Chondrocyte (in vitro differentiated cells): ENCODE data around the gene LILRB3. TPM values are rescaled to one million over a fixed set of nuclear protein-coding genes. Genes with fewer than 3 reads are reported as not detected.
"Not testable (repeated sequence)": the region's sequence is repeated elsewhere in the genome, so short reads cannot be mapped to it uniquely, and the experiment has no call there.

Experiments used
- DNase-seq: peaks from one replicate; pipeline ENCODE4 v3.0.0; 2021; ENCODE audit warnings: mixed read lengths, low spot score
- H3K27ac Mint-ChIP-seq: one replicate; pipeline ENCODE4 v1.8.0; 2021; ENCODE audit warnings: mild to moderate bottlenecking, moderate library complexity, mixed read lengths; ENCODE audit not compliant: unreplicated experiment
- H3K27me3 Mint-ChIP-seq: 2 replicates; pipeline ENCODE4 v1.8.0; 2021; ENCODE audit warnings: low read depth, mixed read lengths
- H3K36me3 Mint-ChIP-seq: 2 replicates; pipeline ENCODE4 v1.8.0; 2021; ENCODE audit warnings: low read depth, mixed read lengths
- H3K4me1 Mint-ChIP-seq: 2 replicates; pipeline ENCODE4 v1.8.0; 2021; ENCODE audit warnings: low read depth, mild to moderate bottlenecking, mixed read lengths
- H3K4me3 Mint-ChIP-seq: one replicate; pipeline ENCODE4 v1.8.0; 2021; ENCODE audit warnings: mild to moderate bottlenecking, moderate library complexity, mixed read lengths; ENCODE audit not compliant: unreplicated experiment
- H3K9me3 Mint-ChIP-seq: 2 replicates; pipeline ENCODE4 v1.8.0; 2021; ENCODE audit warnings: low read depth, mixed read lengths
- total RNA-seq: library from RNA; stranded (reverse); gene quantifications from 3 replicates; pipeline ENCODE4 v1.2.1, GENCODE V29; 2021
- TF ChIP-seq, protein P1 (sequence below): fragments of 200-600 bp; sonication (generic); IDR thresholded peaks from 2 replicates; pipeline ENCODE4 v1.5.0; 2021; ENCODE audit warnings: antibody characterized with exemption, mild to moderate bottlenecking, moderate library complexity

The LILRB3 gene
- total RNA-seq, 1 donor from 2014 or later, result not detected

DNA sequence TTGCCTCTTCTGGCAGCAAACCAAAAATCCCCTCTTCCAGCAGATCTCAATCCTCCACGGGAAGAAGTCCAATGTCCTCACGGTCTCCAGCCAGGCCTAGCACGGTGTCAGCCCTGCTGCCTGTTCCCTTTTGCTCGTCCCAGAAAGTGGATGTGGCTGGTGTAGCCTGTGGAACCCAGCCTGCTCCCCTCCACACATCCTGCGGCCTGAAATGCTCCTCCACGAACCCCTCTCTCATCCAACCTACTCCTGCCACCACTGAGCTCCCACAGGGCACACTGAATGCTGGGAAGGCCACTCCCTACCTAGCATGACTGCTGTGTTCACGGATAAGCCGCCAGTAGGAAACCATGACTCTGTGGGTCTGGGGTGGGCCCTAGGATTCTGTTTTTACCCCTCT lies 36.5 kb downstream of the LILRB3 start:
- Mint-ChIP-seq H3K4me1 (peaks cover 17% of the 10 kb centered on the region), H3K27me3 (no peaks in the 10 kb centered on the region), H3K27ac (no peak overlapping the region), H3K4me3 (no peak overlapping the region), H3K36me3 (peaks cover 4% of the 10 kb centered on the region), H3K9me3 (no peaks in the 10 kb centered on the region)
- no peak for DNase-seq
- TF ChIP-seq, protein P1, sequence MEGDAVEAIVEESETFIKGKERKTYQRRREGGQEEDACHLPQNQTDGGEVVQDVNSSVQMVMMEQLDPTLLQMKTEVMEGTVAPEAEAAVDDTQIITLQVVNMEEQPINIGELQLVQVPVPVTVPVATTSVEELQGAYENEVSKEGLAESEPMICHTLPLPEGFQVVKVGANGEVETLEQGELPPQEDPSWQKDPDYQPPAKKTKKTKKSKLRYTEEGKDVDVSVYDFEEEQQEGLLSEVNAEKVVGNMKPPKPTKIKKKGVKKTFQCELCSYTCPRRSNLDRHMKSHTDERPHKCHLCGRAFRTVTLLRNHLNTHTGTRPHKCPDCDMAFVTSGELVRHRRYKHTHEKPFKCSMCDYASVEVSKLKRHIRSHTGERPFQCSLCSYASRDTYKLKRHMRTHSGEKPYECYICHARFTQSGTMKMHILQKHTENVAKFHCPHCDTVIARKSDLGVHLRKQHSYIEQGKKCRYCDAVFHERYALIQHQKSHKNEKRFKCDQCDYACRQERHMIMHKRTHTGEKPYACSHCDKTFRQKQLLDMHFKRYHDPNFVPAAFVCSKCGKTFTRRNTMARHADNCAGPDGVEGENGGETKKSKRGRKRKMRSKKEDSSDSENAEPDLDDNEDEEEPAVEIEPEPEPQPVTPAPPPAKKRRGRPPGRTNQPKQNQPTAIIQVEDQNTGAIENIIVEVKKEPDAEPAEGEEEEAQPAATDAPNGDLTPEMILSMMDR, result no peak

DNA sequence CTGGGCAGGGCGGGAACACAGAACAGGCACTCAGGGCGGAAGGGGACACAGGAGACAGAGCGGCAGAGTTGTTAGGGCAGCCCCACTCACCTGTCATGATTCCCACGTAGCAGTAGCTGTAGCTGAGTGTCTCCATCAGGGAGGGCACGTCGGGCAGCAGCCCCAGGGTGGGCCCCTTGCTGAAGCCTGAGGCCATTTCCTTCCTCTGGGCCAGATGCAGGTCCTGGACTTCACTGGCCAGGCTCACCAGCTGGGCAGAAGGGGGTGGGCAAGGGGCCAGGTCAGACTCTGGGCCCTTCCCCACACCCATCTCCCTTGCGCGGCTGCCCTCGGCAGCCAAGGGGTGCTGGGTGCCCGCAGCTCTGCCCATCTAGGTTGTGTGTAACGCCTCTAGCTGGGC lies 39.4 kb downstream of the LILRB3 start:
- H3K4me3 Mint-ChIP-seq, result no peak overlapping the region
- H3K4me1 Mint-ChIP-seq, result peaks cover 13% of the 10 kb centered on the region
- no peaks in the 10 kb centered on the region for H3K27me3 Mint-ChIP-seq
- H3K27ac Mint-ChIP-seq, result no peak overlapping the region
- TF ChIP-seq, protein P1, result no peak
- no peak for DNase-seq
- H3K9me3 Mint-ChIP-seq, result no peaks in the 10 kb centered on the region
- peaks cover 4% of the 10 kb centered on the region for H3K36me3 Mint-ChIP-seq

- DNase-seq, H3K4me3 Mint-ChIP-seq, H3K27me3 Mint-ChIP-seq, H3K9me3 Mint-ChIP-seq, H3K27ac Mint-ChIP-seq, H3K36me3 Mint-ChIP-seq, H3K4me1 Mint-ChIP-seq: not testable (repeated sequence)
Observed at GRCh38 chr19:54181894-54182293, 40.9 kb downstream of the LILRB3 start.

GRCh38 chr19:54180691-54181091 lies 42.1 kb downstream of the LILRB3 start:
- TF ChIP-seq, protein P1, result no peak
- H3K4me3 Mint-ChIP-seq, result no peak overlapping the region
- H3K36me3 Mint-ChIP-seq, result peaks cover 7% of the 10 kb centered on the region
- no peaks in the 10 kb centered on the region for H3K27me3 Mint-ChIP-seq
- H3K9me3 Mint-ChIP-seq, result no peaks in the 10 kb centered on the region
- no peak overlapping the region for H3K27ac Mint-ChIP-seq
- no peaks in the 10 kb centered on the region for H3K4me1 Mint-ChIP-seq
- no peak for DNase-seq

DNA sequence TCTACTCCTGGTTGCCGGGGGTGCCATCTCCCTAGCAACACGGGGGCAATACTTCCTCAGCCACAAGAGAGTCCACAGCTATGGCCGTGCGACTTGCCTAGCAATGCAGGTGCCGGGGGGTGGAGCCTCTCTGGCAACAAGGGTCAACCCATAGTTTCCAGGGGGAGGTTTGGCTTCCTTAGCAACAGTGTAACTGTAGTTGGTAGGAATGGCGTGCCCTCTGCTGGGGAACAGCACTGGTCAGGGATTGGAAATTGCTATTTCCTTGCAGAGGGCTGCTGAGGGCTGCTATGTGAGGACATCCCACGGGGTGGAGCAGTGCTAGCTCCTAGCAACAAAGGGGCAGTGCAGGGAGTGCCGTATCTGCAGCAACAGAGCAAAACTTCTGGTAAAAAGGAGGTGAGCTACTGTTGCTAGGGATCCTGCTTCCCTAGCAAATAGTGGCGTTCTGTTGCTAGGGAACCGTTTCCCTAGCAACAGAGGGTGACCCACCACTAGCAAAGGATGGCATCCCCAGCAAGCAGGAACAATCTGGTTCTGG lies 42.8 kb downstream of the LILRB3 start:
- no peak for DNase-seq
- H3K36me3 Mint-ChIP-seq, result peaks cover 6% of the 10 kb centered on the region
- H3K27me3 Mint-ChIP-seq, result no peaks in the 10 kb centered on the region
- H3K27ac Mint-ChIP-seq, result no peak overlapping the region
- TF ChIP-seq, protein P1, result peak; percentile 72
- no peaks in the 10 kb centered on the region for H3K9me3 Mint-ChIP-seq
- H3K4me3 Mint-ChIP-seq, result no peak overlapping the region
- no peaks in the 10 kb centered on the region for H3K4me1 Mint-ChIP-seq

GRCh38 chr19:54179262-54179852 lies 43.5 kb downstream of the LILRB3 start:
- Mint-ChIP-seq H3K9me3 (no peaks in the 10 kb centered on the region), H3K27me3 (no peaks in the 10 kb centered on the region), H3K36me3 (peaks cover 6% of the 10 kb centered on the region), H3K27ac (no peak overlapping the region), H3K4me1 (no peaks in the 10 kb centered on the region), H3K4me3 (no peak overlapping the region)
- TF ChIP-seq, protein P1, result no peak
- no peak for DNase-seq
